ENCODE results near the gene MRPL42. TPM values are rescaled to one million over a fixed set of nuclear protein-coding genes. Genes with fewer than 3 reads are reported as not detected.

MRPL42 gene
- total RNA-seq: 10 to 100 TPM; 40.7 to 48.5 TPM
- polyA plus RNA-seq: 10 to 100 TPM; 24.5 to 53.3 TPM
- long read RNA-seq, donor 1, full-length matches to known transcripts: 70 of 77 reads
- long read RNA-seq, donor 1, partial matches to known transcripts: 4 of 77 reads
- long read RNA-seq, donor 1, other reads (novel, unspliced or antisense): 3 of 77 reads
- long read RNA-seq, donor 2, full-length matches to known transcripts: 12 of 17 reads
- long read RNA-seq, donor 2, partial matches to known transcripts: 0 of 17 reads
- long read RNA-seq, donor 2, other reads (novel, unspliced or antisense): 5 of 17 reads

DNA sequence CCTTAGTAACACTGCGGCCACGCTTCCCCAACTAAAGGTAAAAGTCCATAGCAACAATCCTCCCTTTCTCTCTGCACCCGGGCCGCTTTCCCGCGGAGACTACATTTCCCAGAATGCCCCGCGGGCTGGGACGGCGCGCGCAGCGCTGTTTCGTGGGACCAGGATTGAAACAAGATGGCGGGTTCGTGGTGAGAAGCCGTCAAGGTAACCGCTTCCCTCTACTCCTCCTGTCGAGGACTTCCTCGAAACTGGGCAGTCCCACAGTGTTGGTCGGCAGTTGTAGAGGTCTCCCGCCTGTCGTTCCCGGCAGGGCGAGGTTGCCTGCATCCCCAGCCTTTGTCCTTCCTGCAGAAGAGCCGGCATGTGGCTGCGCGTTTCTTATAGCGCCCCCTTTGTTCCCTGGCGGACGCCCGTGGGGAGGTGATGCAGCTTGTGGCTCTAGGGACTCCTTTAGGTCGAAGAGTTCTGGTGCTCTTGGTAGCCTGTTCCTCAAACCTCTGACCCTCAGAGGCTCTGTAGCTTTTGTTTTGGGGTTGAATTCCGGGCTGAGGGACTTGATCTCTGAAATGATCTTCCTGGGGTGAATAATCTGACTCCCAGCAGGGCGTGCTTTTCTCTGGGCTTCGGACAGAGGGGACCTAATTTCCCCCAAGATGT, at the start of gene MRPL42:
MRPL42 (plus strand) TSS at position 164 of the 657 bp plus-strand sequence. CDS start 1,772 bp downstream, outside the sequence.
- DNase-seq (peak; percentile 93 to 97), ATAC-seq (ENCODE audit: low FRiP score) (peak; percentile 97)
- Histone ChIP-seq H3K9me3 (ENCODE audit: control insufficient read depth, low read length) (no peaks in the 10 kb centered on the region), H3K27ac (ENCODE audit: low read depth in 1 of 2, low read length in 2 of 2) (peak within 1 kb of the TSS in 1 of 2 donors; percentile 91), H3K27me3 (ENCODE audit: control insufficient read depth in 1 of 2, insufficient read depth in 2 of 2, low read length in 1 of 2) (no peaks in the 10 kb centered on the region), H3K36me3 (ENCODE audit: control insufficient read depth in 1 of 2, insufficient read depth in 2 of 2, low read length in 1 of 2) (no peaks in the 10 kb centered on the region), H3K4me3 (ENCODE audit: low read length in 2 of 2) (peak within 1 kb of the TSS; percentile 63 to 95), H3K4me1 (ENCODE audit: control insufficient read depth in 1 of 2, insufficient read depth in 2 of 2, low read length in 2 of 2) (no peaks in the 10 kb centered on the region)
- 0% methylated on average over 36 of the region's 36 CpGs for WGBS, 2 donors
- intact Hi-C loops (cut with DNase I): no loop called here

DNA sequence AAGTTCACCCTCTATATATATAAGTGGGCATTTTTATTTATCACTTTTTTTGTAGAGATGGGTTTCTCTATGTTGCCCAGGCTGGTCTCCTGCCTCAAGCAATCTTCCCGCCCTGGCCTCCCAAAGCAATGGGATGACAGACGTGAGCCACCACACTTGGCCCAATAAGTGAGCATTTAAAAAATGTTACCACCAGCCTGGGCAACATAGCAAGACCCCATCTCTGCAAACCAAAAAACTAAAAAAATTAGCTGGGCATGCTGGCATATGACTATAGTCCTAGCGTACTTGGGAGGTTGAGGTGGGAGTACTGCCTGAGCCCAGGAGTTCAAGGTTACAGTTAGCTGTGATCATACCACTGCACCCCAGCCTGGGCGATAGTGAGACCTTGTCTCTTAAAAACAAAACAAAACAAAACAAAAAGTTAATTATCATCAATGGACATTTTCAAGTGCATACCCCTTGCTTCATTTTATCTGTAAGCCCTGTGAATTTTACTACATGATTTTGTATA, 49.3 kb upstream of the MRPL42 start:
- no peak for DNase-seq
- ATAC-seq (ENCODE audit: low FRiP score): no peak
- H3K4me3 ChIP-seq (ENCODE audit: low read length in 2 of 2): no peak overlapping the region
- H3K27me3 ChIP-seq (ENCODE audit: control insufficient read depth in 1 of 2, insufficient read depth in 2 of 2, low read length in 1 of 2): no peaks in the 10 kb centered on the region
- no peaks in the 10 kb centered on the region for H3K9me3 ChIP-seq (ENCODE audit: control insufficient read depth, low read length)
- intact Hi-C loops (cut with DNase I): loop anchor here (5.0 kb wide), 1 partner anchor 431 kb away; no protein-coding TSS in a partner anchor
- WGBS, 2 donors: 92% methylated on average over 4 of the region's 4 CpGs
- H3K27ac ChIP-seq (ENCODE audit: low read depth in 1 of 2, low read length in 2 of 2): peak overlapping the region in 1 of 2 donors; percentile 36
- H3K36me3 ChIP-seq (ENCODE audit: control insufficient read depth in 1 of 2, insufficient read depth in 2 of 2, low read length in 1 of 2): no peaks in the 10 kb centered on the region
- peaks cover 3% of the 10 kb centered on the region in 2 donors for H3K4me1 ChIP-seq (ENCODE audit: control insufficient read depth in 1 of 2, insufficient read depth in 2 of 2, low read length in 2 of 2)

DNA sequence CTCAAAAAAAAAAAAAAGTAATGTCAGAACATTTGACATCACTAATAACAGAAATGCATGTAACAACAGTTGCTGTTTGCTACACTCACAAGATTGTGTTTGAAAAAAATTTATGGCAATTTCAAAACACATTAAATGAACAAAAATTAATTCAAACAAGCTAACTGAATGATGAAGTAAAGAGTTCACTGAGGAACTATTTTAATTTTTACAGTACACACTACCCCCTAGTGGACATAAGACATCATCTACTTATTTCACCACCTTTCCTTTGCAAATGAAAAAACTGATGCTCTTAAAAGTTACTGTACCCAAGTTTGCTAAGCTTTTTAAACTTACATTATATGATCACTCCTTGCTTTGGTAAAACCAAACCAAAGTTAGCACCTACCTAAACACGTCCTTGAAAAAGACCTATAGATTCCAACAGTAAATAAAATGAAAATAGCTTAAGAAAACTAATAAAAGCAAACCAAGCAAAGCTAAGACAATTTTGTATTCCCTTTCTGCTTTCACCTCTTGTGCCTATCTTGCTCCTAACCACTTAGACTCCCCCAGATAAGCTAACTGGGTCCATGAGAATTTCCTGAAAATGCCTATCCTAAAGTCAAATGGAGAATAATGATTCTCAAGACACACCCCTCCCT, 47.8 kb upstream of the MRPL42 start:
- no peaks in the 10 kb centered on the region for H3K27me3 ChIP-seq (ENCODE audit: control insufficient read depth in 1 of 2, insufficient read depth in 2 of 2, low read length in 1 of 2)
- ATAC-seq (ENCODE audit: low FRiP score) (peak; percentile 85), DNase-seq (no peak)
- intact Hi-C loops (cut with DNase I): loop anchor here (5.0 kb wide), 1 partner anchor 432 kb away; no protein-coding TSS in a partner anchor
- H3K4me3 ChIP-seq (ENCODE audit: low read length in 2 of 2): no peak overlapping the region
- H3K27ac ChIP-seq (ENCODE audit: low read depth in 1 of 2, low read length in 2 of 2): no peak overlapping the region
- H3K9me3 ChIP-seq (ENCODE audit: control insufficient read depth, low read length): no peaks in the 10 kb centered on the region
- 29 to 36% methylated on average over 1 of the region's 1 CpG for WGBS, 2 donors
- H3K4me1 ChIP-seq (ENCODE audit: control insufficient read depth in 1 of 2, insufficient read depth in 2 of 2, low read length in 2 of 2): peaks cover 3 to 5% of the 10 kb centered on the region in 2 donors
- H3K36me3 ChIP-seq (ENCODE audit: control insufficient read depth in 1 of 2, insufficient read depth in 2 of 2, low read length in 1 of 2): no peaks in the 10 kb centered on the region

DNA sequence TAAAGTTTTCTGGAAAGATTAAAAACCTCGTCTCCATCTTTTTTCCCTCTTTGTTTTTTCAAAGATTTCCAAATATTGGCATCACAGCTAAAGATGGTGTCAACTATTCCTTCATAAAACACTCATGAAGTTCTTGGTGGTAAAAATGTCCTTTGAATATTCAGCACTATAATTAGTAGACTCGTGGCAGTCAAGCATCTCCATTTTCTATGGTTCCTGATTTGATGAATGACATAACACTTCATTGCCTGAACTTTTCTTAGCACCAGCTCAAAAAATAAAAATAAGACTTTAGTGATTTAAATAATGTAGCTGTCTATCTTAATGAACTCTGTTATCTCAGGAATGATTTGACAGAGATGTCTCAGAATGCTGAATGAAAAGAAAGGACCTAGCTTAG, 45.3 kb upstream of the MRPL42 start:
- intact Hi-C loops (cut with DNase I): no loop called here
- DNase-seq (no peak), ATAC-seq (ENCODE audit: low FRiP score) (no peak)
- no peaks in the 10 kb centered on the region for H3K9me3 ChIP-seq (ENCODE audit: control insufficient read depth, low read length)
- 20 to 27% methylated on average over 2 of the region's 2 CpGs for WGBS, 2 donors
- no peak overlapping the region for H3K4me3 ChIP-seq (ENCODE audit: low read length in 2 of 2)
- no peaks in the 10 kb centered on the region for H3K36me3 ChIP-seq (ENCODE audit: control insufficient read depth in 1 of 2, insufficient read depth in 2 of 2, low read length in 1 of 2)
- H3K27ac ChIP-seq (ENCODE audit: low read depth in 1 of 2, low read length in 2 of 2): no peak overlapping the region
- no peaks in the 10 kb centered on the region for H3K27me3 ChIP-seq (ENCODE audit: control insufficient read depth in 1 of 2, insufficient read depth in 2 of 2, low read length in 1 of 2)
- H3K4me1 ChIP-seq (ENCODE audit: control insufficient read depth in 1 of 2, insufficient read depth in 2 of 2, low read length in 2 of 2): peaks cover 2 to 8% of the 10 kb centered on the region in 2 donors

DNA sequence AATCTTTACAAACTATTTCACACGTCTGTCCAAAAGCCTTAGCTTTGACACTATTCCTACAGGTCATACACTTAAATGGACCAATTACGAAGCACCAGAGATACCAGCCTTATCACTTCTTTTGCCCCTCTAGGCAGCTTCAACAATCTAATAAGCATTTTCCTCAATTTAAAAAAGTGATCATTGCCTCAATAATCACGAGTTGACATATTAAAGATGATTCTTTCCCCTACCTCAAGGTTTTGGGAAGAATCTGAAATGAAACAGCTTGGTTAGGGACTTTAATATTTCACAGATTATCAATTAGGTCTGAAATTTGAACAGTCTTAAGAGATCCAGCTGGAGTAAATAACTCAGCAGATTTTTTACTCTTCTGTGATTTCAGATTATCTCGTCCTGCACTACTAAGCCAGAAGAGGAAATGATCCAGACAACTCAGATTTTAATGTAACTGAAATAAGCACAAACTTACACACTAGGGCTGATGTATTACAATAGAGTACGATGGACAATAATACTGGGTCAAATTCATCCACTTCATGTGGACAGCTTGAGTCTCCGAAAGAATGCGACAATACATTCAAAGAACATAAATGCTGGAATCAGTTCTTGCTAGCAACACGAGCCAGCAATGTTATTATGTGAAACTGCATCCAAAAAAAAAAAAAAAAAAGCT, 41.4 kb upstream of the MRPL42 start:
- Histone ChIP-seq H3K27me3 (ENCODE audit: control insufficient read depth in 1 of 2, insufficient read depth in 2 of 2, low read length in 1 of 2) (no peaks in the 10 kb centered on the region), H3K27ac (ENCODE audit: low read depth in 1 of 2, low read length in 2 of 2) (peak overlapping the region; percentile 10 to 43), H3K4me3 (ENCODE audit: low read length in 2 of 2) (no peak overlapping the region), H3K36me3 (ENCODE audit: control insufficient read depth in 1 of 2, insufficient read depth in 2 of 2, low read length in 1 of 2) (no peaks in the 10 kb centered on the region), H3K4me1 (ENCODE audit: control insufficient read depth in 1 of 2, insufficient read depth in 2 of 2, low read length in 2 of 2) (peaks cover 2 to 11% of the 10 kb centered on the region in 2 donors), H3K9me3 (ENCODE audit: control insufficient read depth, low read length) (no peaks in the 10 kb centered on the region)
- intact Hi-C loops (cut with DNase I): no loop called here
- DNase-seq (no peak), ATAC-seq (ENCODE audit: low FRiP score) (no peak)
- 18 to 19% methylated on average over 8 of the region's 8 CpGs for WGBS, 2 donors

DNA sequence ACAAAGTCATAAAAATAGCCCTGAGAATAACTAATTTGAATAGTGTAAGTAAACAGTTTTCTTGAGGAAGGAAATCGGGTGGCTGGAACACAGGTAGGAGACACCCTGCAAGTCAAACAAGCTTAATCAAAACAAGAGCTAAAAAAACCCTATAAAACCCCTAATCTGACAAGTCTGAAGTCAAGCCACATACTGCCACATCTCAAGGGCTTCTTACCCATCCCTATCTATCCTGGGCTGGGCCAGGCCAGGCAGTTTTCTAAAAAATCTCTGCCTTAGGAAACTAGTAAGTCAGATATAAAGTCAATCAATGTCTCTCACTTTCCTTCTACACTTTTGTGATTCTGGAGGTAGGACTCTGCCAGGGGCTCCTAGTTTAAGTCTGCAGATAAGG, 40.9 kb upstream of the MRPL42 start:
- no peak for ATAC-seq (ENCODE audit: low FRiP score)
- intact Hi-C loops (cut with DNase I): no loop called here
- no peak overlapping the region for H3K27ac ChIP-seq (ENCODE audit: low read depth in 1 of 2, low read length in 2 of 2)
- H3K9me3 ChIP-seq (ENCODE audit: control insufficient read depth, low read length): no peaks in the 10 kb centered on the region
- no peak for DNase-seq
- no peaks in the 10 kb centered on the region for H3K27me3 ChIP-seq (ENCODE audit: control insufficient read depth in 1 of 2, insufficient read depth in 2 of 2, low read length in 1 of 2)
- no peak overlapping the region for H3K4me3 ChIP-seq (ENCODE audit: low read length in 2 of 2)
- no peaks in the 10 kb centered on the region for H3K36me3 ChIP-seq (ENCODE audit: control insufficient read depth in 1 of 2, insufficient read depth in 2 of 2, low read length in 1 of 2)
- 8% methylated on average over 1 of the region's 1 CpG for WGBS, 2 donors
- H3K4me1 ChIP-seq (ENCODE audit: control insufficient read depth in 1 of 2, insufficient read depth in 2 of 2, low read length in 2 of 2): peaks cover 2 to 11% of the 10 kb centered on the region in 2 donors

DNA sequence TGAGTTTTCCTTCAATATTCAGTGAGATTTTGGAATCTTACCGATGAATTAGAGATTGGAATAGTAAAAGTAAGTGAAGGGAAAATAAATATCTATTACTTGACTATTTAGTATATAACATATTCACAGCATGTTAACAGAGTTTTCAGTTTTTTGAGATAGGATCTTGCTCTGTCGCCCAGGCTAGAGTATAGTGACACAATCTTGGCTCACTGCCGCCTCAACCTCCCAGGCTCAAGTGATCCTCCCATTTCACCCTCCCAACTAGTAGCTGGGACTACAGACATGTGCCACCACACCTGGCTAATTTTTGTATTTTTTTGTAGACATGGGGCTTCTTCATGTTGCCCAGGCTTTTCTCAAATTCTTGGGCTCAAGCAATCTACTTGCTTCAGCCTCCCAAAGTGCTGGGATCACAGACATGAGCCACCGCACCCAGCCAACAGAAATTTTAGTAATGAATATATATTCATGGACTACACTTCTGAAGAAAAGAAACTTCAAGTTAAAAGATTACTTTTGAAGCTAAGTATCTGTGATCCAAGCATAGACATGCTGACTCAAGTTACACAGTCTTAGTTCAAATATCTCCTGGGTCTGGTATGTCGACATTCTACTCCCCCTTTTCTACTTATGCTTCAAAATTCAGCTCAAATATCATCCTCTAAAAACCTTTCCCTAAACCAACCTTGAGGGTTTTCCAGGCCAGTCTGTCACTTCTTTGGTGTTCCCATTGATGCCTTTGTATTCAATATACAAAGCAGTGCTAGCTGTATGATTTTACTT, 39.3 kb upstream of the MRPL42 start:
- no peaks in the 10 kb centered on the region for H3K9me3 ChIP-seq (ENCODE audit: control insufficient read depth, low read length)
- 33 to 41% methylated on average over 5 of the region's 5 CpGs for WGBS, 2 donors
- no peak overlapping the region for H3K4me3 ChIP-seq (ENCODE audit: low read length in 2 of 2)
- H3K36me3 ChIP-seq (ENCODE audit: control insufficient read depth in 1 of 2, insufficient read depth in 2 of 2, low read length in 1 of 2): no peaks in the 10 kb centered on the region
- H3K27ac ChIP-seq (ENCODE audit: low read depth in 1 of 2, low read length in 2 of 2): no peak overlapping the region
- ATAC-seq (ENCODE audit: low FRiP score): peak; percentile 34
- H3K27me3 ChIP-seq (ENCODE audit: control insufficient read depth in 1 of 2, insufficient read depth in 2 of 2, low read length in 1 of 2): no peaks in the 10 kb centered on the region
- no peak for DNase-seq
- H3K4me1 ChIP-seq (ENCODE audit: control insufficient read depth in 1 of 2, insufficient read depth in 2 of 2, low read length in 2 of 2): peaks cover 4 to 11% of the 10 kb centered on the region in 2 donors
- intact Hi-C loops (cut with DNase I): no loop called here

- no peak for DNase-seq
- no peak overlapping the region for H3K4me3 ChIP-seq (ENCODE audit: low read length in 2 of 2)
- H3K9me3 ChIP-seq (ENCODE audit: control insufficient read depth, low read length): no peaks in the 10 kb centered on the region
- peaks cover 4 to 11% of the 10 kb centered on the region in 2 donors for H3K4me1 ChIP-seq (ENCODE audit: control insufficient read depth in 1 of 2, insufficient read depth in 2 of 2, low read length in 2 of 2)
- no peaks in the 10 kb centered on the region for H3K27me3 ChIP-seq (ENCODE audit: control insufficient read depth in 1 of 2, insufficient read depth in 2 of 2, low read length in 1 of 2)
- intact Hi-C loops (cut with DNase I): no loop called here
- ATAC-seq (ENCODE audit: low FRiP score): no peak
- H3K27ac ChIP-seq (ENCODE audit: low read depth in 1 of 2, low read length in 2 of 2): no peak overlapping the region
- H3K36me3 ChIP-seq (ENCODE audit: control insufficient read depth in 1 of 2, insufficient read depth in 2 of 2, low read length in 1 of 2): no peaks in the 10 kb centered on the region
- 56 to 58% methylated on average over 1 of the region's 1 CpG for WGBS, 2 donors
These were observed 37.9 kb upstream of the MRPL42 start for GRCh38 chr12:93429448-93429847.

Measured in aorta (tissue), 5 donors.